Bladder microvascular endothelial cell (primary cell): Measurements from ENCODE around the gene PCDHB3. TPM values are rescaled to one million over a fixed set of nuclear protein-coding genes. Genes with fewer than 3 reads are reported as not detected.

Experiments used
- total RNA-seq: library from RNA; depleted of rRNA; stranded (reverse); fragments of >200 nt; gene quantifications from 2 replicates; pipeline ENCODE4 v1.2.3, GENCODE V29; 2014

PCDHB3 gene
- total RNA-seq, result 0.32 and 1.2 TPM in 2 replicates

GRCh38 chr5:141100243-141100805 lies at the start of gene PCDHB3:
TSS of gene PCDHB3 (plus strand) at chr5:141100473. CDS start at chr5:141100650, 177 bp downstream.

GRCh38 chr5:141050622-141051520 lies 49.4 kb upstream of the PCDHB3 start, which contains the start of gene PCDHB1:
TSS of gene PCDHB1 (plus strand) at chr5:141051374. CDS start at chr5:141051471, 97 bp downstream.

GRCh38 chr5:141094481-141095262 lies 5.6 kb upstream of the PCDHB3 start, which contains the start of gene PCDHB2:
TSS of gene PCDHB2 (plus strand) at chr5:141094615. CDS start at chr5:141094791, 176 bp downstream.

GRCh38 chr5:141121563-141121962 lies 21.3 kb downstream of the PCDHB3 start, which contains the start of gene PCDHB4:
TSS of gene PCDHB4 (plus strand) at chr5:141121818. CDS start at chr5:141121999, 181 bp downstream.

GRCh38 chr5:141135030-141135717 lies 34.9 kb downstream of the PCDHB3 start, which contains the start of gene PCDHB5:
TSS of gene PCDHB5 (plus strand) at chr5:141135206. CDS start at chr5:141135435, 229 bp downstream.

GRCh38 chr5:141149812-141150211 lies 49.5 kb downstream of the PCDHB3 start, which contains the start of gene PCDHB6:
TSS of gene PCDHB6 (plus strand) at chr5:141150057. CDS start at chr5:141150258, 201 bp downstream.

Other genes with a start within 250 kb of the PCDHB3 start
- gene PCDHA10, start 244.6 kb upstream of the PCDHB3 start, total RNA-seq, result under 0.01 and 0.13 TPM in 2 replicates
- gene PCDHA11, start 231.5 kb upstream of the PCDHB3 start, total RNA-seq, result under 0.01 and 0.13 TPM in 2 replicates
- gene PCDHA12, start 225.2 kb upstream of the PCDHB3 start, total RNA-seq, result under 0.01 TPM in 1 of 2 replicates, not detected in the other
- not detected in 2 replicates for gene PCDHA13, start 218.3 kb upstream of the PCDHB3 start, total RNA-seq
- 0.06 TPM in 1 of 2 replicates, not detected in the other for gene PCDHAC1, start 174.2 kb upstream of the PCDHB3 start, total RNA-seq
- gene PCDHAC2, start 134.0 kb upstream of the PCDHB3 start, total RNA-seq, result 0.19 and 0.32 TPM in 2 replicates
- not detected in 2 replicates for gene PCDHB1, start 49.1 kb upstream of the PCDHB3 start, total RNA-seq
- gene PCDHB2, start 5.9 kb upstream of the PCDHB3 start, total RNA-seq, result 0.81 and 2.3 TPM in 2 replicates
- gene PCDHB4, start 21.3 kb downstream of the PCDHB3 start, total RNA-seq, result under 0.01 and 0.25 TPM in 2 replicates
- gene PCDHB5, start 34.7 kb downstream of the PCDHB3 start, total RNA-seq, result 0.32 and 3.6 TPM in 2 replicates
- gene PCDHB6, start 49.6 kb downstream of the PCDHB3 start, total RNA-seq, result 0.25 TPM in 1 of 2 replicates, not detected in the other
- 0.16 and 1.5 TPM in 2 replicates for gene PCDHB7, start 72.2 kb downstream of the PCDHB3 start, total RNA-seq
- gene PCDHB8, start 77.3 kb downstream of the PCDHB3 start, total RNA-seq, result 0.16 and 1.3 TPM in 2 replicates
- under 0.01 and 0.63 TPM in 2 replicates for gene PCDHB16, start 81.9 kb downstream of the PCDHB3 start, total RNA-seq
- 0.16 and 0.31 TPM in 2 replicates for gene PCDHB9, start 86.7 kb downstream of the PCDHB3 start, total RNA-seq
- 0.49 and 1.6 TPM in 2 replicates for gene PCDHB10, start 91.9 kb downstream of the PCDHB3 start, total RNA-seq
- 0.16 and 0.69 TPM in 2 replicates for gene PCDHB11, start 99.2 kb downstream of the PCDHB3 start, total RNA-seq
- gene PCDHB12, start 108.2 kb downstream of the PCDHB3 start, total RNA-seq, result 0.16 and 1.3 TPM in 2 replicates
- 0.32 and 3.3 TPM in 2 replicates for gene PCDHB13, start 113.4 kb downstream of the PCDHB3 start, total RNA-seq
- gene PCDHB14, start 122.9 kb downstream of the PCDHB3 start, total RNA-seq, result 0.49 and 1.8 TPM in 2 replicates
- gene PCDHB15, start 144.9 kb downstream of the PCDHB3 start, total RNA-seq, result 0.32 and 1.2 TPM in 2 replicates
- 0.16 and 0.44 TPM in 2 replicates for gene SLC25A2, start 203.6 kb downstream of the PCDHB3 start, total RNA-seq
- gene TAF7, start 220.3 kb downstream of the PCDHB3 start, total RNA-seq, result 53.3 and 79.0 TPM in 2 replicates
- 0.32 and 1.1 TPM in 2 replicates for gene PCDHGA1, start 230.0 kb downstream of the PCDHB3 start, total RNA-seq
- 0.81 and 1.9 TPM in 2 replicates for gene PCDHGA2, start 238.3 kb downstream of the PCDHB3 start, total RNA-seq
- gene PCDHGA3, start 243.4 kb downstream of the PCDHB3 start, total RNA-seq, result 0.32 and 0.82 TPM in 2 replicates
- 0.65 and 2.8 TPM in 2 replicates for gene PCDHGB1, start 249.6 kb downstream of the PCDHB3 start, total RNA-seq